Kidney epithelial cell (primary cell): Measurements from ENCODE around the gene DKK2. TPM values are rescaled to one million over a fixed set of nuclear protein-coding genes. Genes with fewer than 3 reads are reported as not detected.

Source experiments
- DNase-seq: peaks from one replicate; pipeline ENCODE4 v3.0.0-alpha.2; 2010; ENCODE audit warnings: low read depth
- H3K27me3 ChIP-seq: 2 replicates; pipeline ENCODE4 v1.6.0; 2011; ENCODE audit warnings: low read length; ENCODE audit not compliant: control insufficient read depth, insufficient read depth
- H3K36me3 ChIP-seq: 2 replicates; pipeline ENCODE4 v1.5.1; 2011; ENCODE audit warnings: low read length; ENCODE audit not compliant: control insufficient read depth, insufficient read depth
- H3K4me3 ChIP-seq: 2 replicates; pipeline ENCODE4 v1.5.1; 2011; ENCODE audit warnings: low read depth, mild to moderate bottlenecking, control low read depth, low read length
- CTCF ChIP-seq: IDR thresholded peaks from 2 replicates; pipeline ENCODE4 v1.5.1; 2011; ENCODE audit warnings: mild to moderate bottlenecking, moderate library complexity, low read length, control low read depth, inconsistent platforms; ENCODE audit not compliant: insufficient read depth, poor library complexity, severe bottlenecking
- total RNA-seq: library from RNA; depleted of rRNA; stranded (reverse); fragments of >200 nt; gene quantifications from 2 replicates; pipeline ENCODE4 v1.2.3, GENCODE V29; 2015

The DKK2 gene
- total RNA-seq, 1 donor from 2014 or later = not detected

GRCh38 chr4:106971636-106972035 is 64.5 kb downstream of the DKK2 start:
- Histone ChIP-seq H3K27me3 (no peaks in the 10 kb centered on the region), H3K4me3 (no peak overlapping the region), H3K36me3 (no peaks in the 10 kb centered on the region)
- no peak for DNase-seq
- no peak for TF ChIP-seq CTCF

- H3K36me3 ChIP-seq = no peaks in the 10 kb centered on the region
- no peak for TF ChIP-seq CTCF
- no peak for DNase-seq
- H3K4me3 ChIP-seq = no peak overlapping the region
- no peaks in the 10 kb centered on the region for H3K27me3 ChIP-seq
These were observed 68.2 kb downstream of the DKK2 start for GRCh38 chr4:106967892-106968291.

- DNase-seq = no peak
- H3K4me3 ChIP-seq = no peak overlapping the region
- no peak for TF ChIP-seq CTCF
These were observed 82.9 kb downstream of the DKK2 start for GRCh38 chr4:106953036-106953705.

GRCh38 chr4:106951891-106952290 is 84.2 kb downstream of the DKK2 start:
- no peak for TF ChIP-seq CTCF
- Histone ChIP-seq H3K4me3 (no peak overlapping the region), H3K27me3 (no peaks in the 10 kb centered on the region), H3K36me3 (no peaks in the 10 kb centered on the region)
- DNase-seq = no peak

More at GRCh38 chr4:106953036-106953705, 82.9 kb downstream of the DKK2 start:
- H3K36me3 ChIP-seq = no peaks in the 10 kb centered on the region
- no peaks in the 10 kb centered on the region for H3K27me3 ChIP-seq

GRCh38 chr4:106941841-106942240 is 94.3 kb downstream of the DKK2 start:
- H3K27me3 ChIP-seq = no peaks in the 10 kb centered on the region
- TF ChIP-seq CTCF = no peak
- no peak for DNase-seq
- H3K36me3 ChIP-seq = no peaks in the 10 kb centered on the region
- H3K4me3 ChIP-seq = no peak overlapping the region

GRCh38 chr4:106930522-106930921 is 105.6 kb downstream of the DKK2 start:
- Histone ChIP-seq H3K27me3 (no peaks in the 10 kb centered on the region), H3K36me3 (no peaks in the 10 kb centered on the region), H3K4me3 (no peak overlapping the region)
- no peak for TF ChIP-seq CTCF
- no peak for DNase-seq
